ENCODE results near the gene MACO1.
"Not testable (repeated sequence)": the region's sequence is repeated elsewhere in the genome, so short reads cannot be mapped to it uniquely, and the experiment has no call there.

Gene MACO1

GRCh38 chr1:25485536-25486411 lies 55.1 kb downstream of the MACO1 start:
- H3K4me1 Mint-ChIP-seq, result peaks cover 12% of the 10 kb centered on the region
- no peak overlapping the region for H3K4me3 Mint-ChIP-seq
- peak overlapping the region; percentile 52 for H3K27ac Mint-ChIP-seq
- no peaks in the 10 kb centered on the region for H3K27me3 Mint-ChIP-seq
- H3K9me3 Mint-ChIP-seq, result no peaks in the 10 kb centered on the region
- H3K36me3 Mint-ChIP-seq, result peaks cover 35% of the 10 kb centered on the region
- no peak for ATAC-seq

- no peaks in the 10 kb centered on the region for H3K27me3 Mint-ChIP-seq
- no peaks in the 10 kb centered on the region for H3K9me3 Mint-ChIP-seq
- peaks cover 42% of the 10 kb centered on the region for H3K36me3 Mint-ChIP-seq
- H3K4me3 Mint-ChIP-seq, result no peak overlapping the region
- H3K27ac Mint-ChIP-seq, result no peak overlapping the region
- ATAC-seq, result no peak
- peaks cover 9% of the 10 kb centered on the region for H3K4me1 Mint-ChIP-seq
Observed at GRCh38 chr1:25486602-25487001, 55.9 kb downstream of the MACO1 start.

- ATAC-seq, result no peak
- Mint-ChIP-seq H3K27ac (no peak overlapping the region), H3K4me3 (no peak overlapping the region), H3K27me3 (no peaks in the 10 kb centered on the region), H3K36me3 (peaks cover 47% of the 10 kb centered on the region), H3K9me3 (no peaks in the 10 kb centered on the region), H3K4me1 (peaks cover 6% of the 10 kb centered on the region)
Observed at GRCh38 chr1:25487628-25488027, 56.9 kb downstream of the MACO1 start.

- Mint-ChIP-seq H3K27ac (no peak overlapping the region), H3K9me3 (no peaks in the 10 kb centered on the region), H3K36me3 (peaks cover 69% of the 10 kb centered on the region), H3K27me3 (no peaks in the 10 kb centered on the region), H3K4me3 (no peak overlapping the region), H3K4me1 (no peaks in the 10 kb centered on the region)
- ATAC-seq, result no peak
Observed at GRCh38 chr1:25492323-25492722, 61.6 kb downstream of the MACO1 start.

GRCh38 chr1:25494952-25495351 lies 64.3 kb downstream of the MACO1 start:
- H3K27ac Mint-ChIP-seq, result no peak overlapping the region
- H3K9me3 Mint-ChIP-seq, result no peaks in the 10 kb centered on the region
- H3K4me3 Mint-ChIP-seq, result no peak overlapping the region
- peaks cover 72% of the 10 kb centered on the region for H3K36me3 Mint-ChIP-seq
- no peaks in the 10 kb centered on the region for H3K27me3 Mint-ChIP-seq
- H3K4me1 Mint-ChIP-seq, result no peaks in the 10 kb centered on the region
- ATAC-seq, result no peak

- ATAC-seq, result no peak
- Mint-ChIP-seq H3K27me3 (peaks cover 4% of the 10 kb centered on the region), H3K36me3 (peaks cover 48% of the 10 kb centered on the region), H3K27ac (no peak overlapping the region), H3K4me1 (peaks cover 10% of the 10 kb centered on the region), H3K9me3 (no peaks in the 10 kb centered on the region), H3K4me3 (no peak overlapping the region)
Observed at GRCh38 chr1:25500694-25501093, 70.0 kb downstream of the MACO1 start.

- ATAC-seq, result no peak
- Mint-ChIP-seq H3K4me1 (peaks cover 11% of the 10 kb centered on the region), H3K9me3 (no peaks in the 10 kb centered on the region), H3K36me3 (peaks cover 43% of the 10 kb centered on the region), H3K4me3 (no peak overlapping the region), H3K27me3 (peaks cover 12% of the 10 kb centered on the region), H3K27ac (no peak overlapping the region)
Observed at GRCh38 chr1:25501235-25502058, 70.8 kb downstream of the MACO1 start.

GRCh38 chr1:25502957-25503356 lies 72.3 kb downstream of the MACO1 start:
- no peak overlapping the region for H3K4me3 Mint-ChIP-seq
- H3K27me3 Mint-ChIP-seq, result peaks cover 15% of the 10 kb centered on the region
- ATAC-seq, result no peak
- H3K9me3 Mint-ChIP-seq, result peaks cover 3% of the 10 kb centered on the region
- no peak overlapping the region for H3K27ac Mint-ChIP-seq
- peaks cover 11% of the 10 kb centered on the region for H3K4me1 Mint-ChIP-seq
- H3K36me3 Mint-ChIP-seq, result peaks cover 28% of the 10 kb centered on the region

GRCh38 chr1:25503551-25504426 lies 73.1 kb downstream of the MACO1 start:
- H3K27me3 Mint-ChIP-seq, result peaks cover 15% of the 10 kb centered on the region
- peak; percentile 84 for ATAC-seq
- no peak overlapping the region for H3K4me3 Mint-ChIP-seq
- peaks cover 11% of the 10 kb centered on the region for H3K4me1 Mint-ChIP-seq
- peaks cover 3% of the 10 kb centered on the region for H3K9me3 Mint-ChIP-seq
- no peak overlapping the region for H3K27ac Mint-ChIP-seq
- peaks cover 21% of the 10 kb centered on the region for H3K36me3 Mint-ChIP-seq

- H3K4me3 Mint-ChIP-seq, result no peak overlapping the region
- H3K27ac Mint-ChIP-seq, result no peak overlapping the region
- H3K36me3 Mint-ChIP-seq, result peaks cover 20% of the 10 kb centered on the region
- ATAC-seq, result no peak
- peaks cover 11% of the 10 kb centered on the region for H3K4me1 Mint-ChIP-seq
- peaks cover 3% of the 10 kb centered on the region for H3K9me3 Mint-ChIP-seq
- H3K27me3 Mint-ChIP-seq, result peaks cover 15% of the 10 kb centered on the region
Observed at GRCh38 chr1:25504706-25505595, 74.3 kb downstream of the MACO1 start.

GRCh38 chr1:25505656-25506385 lies 75.1 kb downstream of the MACO1 start:
- Mint-ChIP-seq H3K27me3 (peaks cover 15% of the 10 kb centered on the region), H3K27ac (no peak overlapping the region), H3K4me3 (no peak overlapping the region), H3K9me3 (peaks cover 3% of the 10 kb centered on the region), H3K4me1 (peaks cover 11% of the 10 kb centered on the region), H3K36me3 (peaks cover 12% of the 10 kb centered on the region)
- ATAC-seq, result no peak

- Mint-ChIP-seq H3K4me1 (peaks cover 11% of the 10 kb centered on the region), H3K27me3 (peaks cover 15% of the 10 kb centered on the region)
- not testable (repeated sequence) for H3K9me3 Mint-ChIP-seq, ATAC-seq, H3K36me3 Mint-ChIP-seq, H3K27ac Mint-ChIP-seq, H3K4me3 Mint-ChIP-seq
Observed at GRCh38 chr1:25506566-25507463, 76.1 kb downstream of the MACO1 start.

- no peak for ATAC-seq
- no peak overlapping the region for H3K4me3 Mint-ChIP-seq
- H3K27ac Mint-ChIP-seq, result no peak overlapping the region
- no peaks in the 10 kb centered on the region for H3K27me3 Mint-ChIP-seq
- no peaks in the 10 kb centered on the region for H3K4me1 Mint-ChIP-seq
- no peaks in the 10 kb centered on the region for H3K9me3 Mint-ChIP-seq
- no peaks in the 10 kb centered on the region for H3K36me3 Mint-ChIP-seq
Observed at GRCh38 chr1:25513666-25514065, 83.0 kb downstream of the MACO1 start.

All from stimulated activated memory B cell treated with anti-CD40 and anti-IgM and Interleukin-4, amounts not matched to agents 10 μg/mL and 1 μg/mL and 100 μg/mL, for 72 hours (primary cell).